PC-9 (cell line): Measurements from ENCODE around the gene PSPN. TPM values are rescaled to one million over a fixed set of nuclear protein-coding genes. Genes with fewer than 3 reads are reported as not detected.

ENCODE experiments used
- BruUV-seq: library from RNA; stranded (reverse); fragments of 400-500 nt; replicated peaks from 2 replicates; lab custom pipeline; 2021; lab: Mats Ljungman, UMichigan
- CTCF ChIA-PET: fragments of 300-600 bp; sonication (Branson Sonifier 250); formaldehyde crosslinking; loops from one replicate; lab custom pipeline; 2022; ENCODE audit warnings: antibody characterized with exemption; lab: Charles Lee
- POLR2A ChIA-PET: fragments of 300-600 bp; sonication (Branson Sonifier 250); formaldehyde crosslinking; loops from one replicate; lab custom pipeline; 2022; ENCODE audit warnings: antibody characterized with exemption; ENCODE audit not compliant: unreplicated experiment; lab: Charles Lee
- DNase-seq, 2 experiments: peaks; one replicate each; pipeline versions ENCODE4 v3.0.0 to v3.0.0-alpha.2; 2015 to 2022; ENCODE audit warnings: mixed read lengths in 1 of 2
- H2AFZ ChIP-seq: fragments of 200-600 bp; sonication (generic); 2 replicates; pipeline ENCODE4 v1.8.1; 2017; ENCODE audit warnings: antibody characterized with exemption
- H3F3A ChIP-seq: fragments of 200-600 bp; sonication (generic); 2 replicates; pipeline ENCODE4 v1.8.1; 2017; ENCODE audit warnings: antibody characterized with exemption, mild to moderate bottlenecking, low read depth; ENCODE audit not compliant: insufficient read depth
- H3K27ac ChIP-seq: fragments of 200-600 bp; sonication (generic); 2 replicates; pipeline ENCODE4 v1.6.1; 2016; ENCODE audit warnings: mixed run types
- H3K27me3 ChIP-seq: fragments of 200-600 bp; sonication (generic); 2 replicates; pipeline ENCODE4 v1.6.1; 2016; ENCODE audit warnings: low read depth, mixed run types; ENCODE audit not compliant: insufficient read depth
- H3K36me3 ChIP-seq: fragments of 200-600 bp; sonication (generic); 2 replicates; pipeline ENCODE4 v1.6.1; 2016; ENCODE audit warnings: low read depth, mixed run types
- H3K4me1 ChIP-seq: fragments of 200-600 bp; sonication (generic); replicated peaks from 2 replicates; pipeline ENCODE4 v1.6.1; 2016; ENCODE audit warnings: mixed run types; ENCODE audit not compliant: insufficient read depth
- H3K4me2 ChIP-seq: fragments of 200-600 bp; sonication (generic); 2 replicates; pipeline ENCODE4 v1.6.1; 2017; ENCODE audit warnings: mixed run types
- H3K4me3 ChIP-seq: fragments of 200-600 bp; sonication (generic); 2 replicates; pipeline ENCODE4 v1.6.1; 2016; ENCODE audit warnings: mixed run types
- H3K79me2 ChIP-seq: fragments of 200-600 bp; sonication (generic); 2 replicates; pipeline ENCODE4 v1.6.1; 2017; ENCODE audit warnings: low read depth, mixed run types
- H3K9me2 ChIP-seq: fragments of 200-600 bp; sonication (generic); 2 replicates; pipeline ENCODE4 v1.8.1; 2017; ENCODE audit warnings: mild to moderate bottlenecking; ENCODE audit not compliant: insufficient read depth
- H3K9me3 ChIP-seq: fragments of 200-600 bp; sonication (generic); 2 replicates; pipeline ENCODE4 v1.8.1; 2016; ENCODE audit warnings: low read depth; ENCODE audit not compliant: insufficient read depth
- H4K20me1 ChIP-seq: fragments of 200-600 bp; sonication (generic); 2 replicates; pipeline ENCODE4 v1.8.1; 2017; ENCODE audit not compliant: insufficient read depth
- CTCF ChIP-seq: fragments of 200-600 bp; sonication (generic); conservative IDR thresholded peaks from 2 replicates; pipeline ENCODE4 v1.6.1; 2017; ENCODE audit warnings: mixed run types, antibody characterized with exemption, mild to moderate bottlenecking, moderate library complexity
- EZH2 ChIP-seq: fragments of 200-600 bp; sonication (generic); IDR thresholded peaks from 2 replicates; pipeline ENCODE4 v1.8.0; 2017; ENCODE audit warnings: antibody characterized with exemption, low read depth
- intact Hi-C: fragments of 100-400 bp; cut with micrococcal nuclease; formaldehyde crosslinking; loops from one replicate; pipeline ENCODE4 v1.10.0; 2022; ENCODE audit not compliant: unreplicated experiment
- total RNA-seq: library from RNA; stranded (reverse); gene quantifications from 2 replicates; pipeline ENCODE4 v1.2.3, GENCODE V29; 2021

PSPN gene
- total RNA-seq, 1 experiment from 2014 or later: 1.3 TPM

GRCh38 chr19:6416658-6417405 lies 41.1 kb upstream of the PSPN start:
- Histone ChIP-seq H3K4me3 (no peak overlapping the region), H3K9me3 (no peaks in the 10 kb centered on the region), H3K79me2 (peaks cover 17% of the 10 kb centered on the region), H3K4me1 (no peaks in the 10 kb centered on the region), H4K20me1 (peaks cover 27% of the 10 kb centered on the region), H3K36me3 (no peaks in the 10 kb centered on the region), H3K4me2 (no peak overlapping the region), H2AFZ (no peak overlapping the region), H3F3A (no peaks in the 10 kb centered on the region; the same call in 1 of the 2 replicates), H3K9me2 (no peaks in the 10 kb centered on the region), H3K27me3 (no peaks in the 10 kb centered on the region), H3K27ac (no peak overlapping the region)
- ChIA-PET CTCF (no interaction called here), POLR2A (no interaction called here)
- intact Hi-C loops: no loop called here
- no peak for TF ChIP-seq CTCF
- TF ChIP-seq EZH2: no peak
- no TSS peak for BruUV-seq
- DNase-seq: no peak

GRCh38 chr19:6415591-6416190 lies 40.0 kb upstream of the PSPN start:
- Histone ChIP-seq H3K27ac (no peak overlapping the region), H3K4me3 (no peak overlapping the region), H2AFZ (no peak overlapping the region), H3K9me3 (no peaks in the 10 kb centered on the region), H4K20me1 (peaks cover 16% of the 10 kb centered on the region), H3F3A (peaks cover 2% of the 10 kb centered on the region; the same call in 1 of the 2 replicates), H3K4me2 (no peak overlapping the region), H3K27me3 (no peaks in the 10 kb centered on the region), H3K36me3 (no peaks in the 10 kb centered on the region), H3K79me2 (peaks cover 6% of the 10 kb centered on the region), H3K9me2 (no peaks in the 10 kb centered on the region), H3K4me1 (no peaks in the 10 kb centered on the region)
- no peak for TF ChIP-seq EZH2
- no peak for TF ChIP-seq CTCF
- intact Hi-C loops: no loop called here
- DNase-seq: no peak
- no TSS peak for BruUV-seq
- ChIA-PET CTCF (no interaction called here), POLR2A (no interaction called here)

GRCh38 chr19:6414793-6415590 lies 39.3 kb upstream of the PSPN start:
- H3K4me3 ChIP-seq: no peak overlapping the region
- TF ChIP-seq CTCF (no peak), EZH2 (no peak)
- CTCF ChIA-PET: no interaction called here
- BruUV-seq: no TSS peak
- no peaks in the 10 kb centered on the region for H3K79me2 ChIP-seq
- H3K27ac ChIP-seq: no peak overlapping the region
- H3K4me2 ChIP-seq: no peak overlapping the region
- H3K27me3 ChIP-seq: no peaks in the 10 kb centered on the region
- H3F3A ChIP-seq: peaks cover 3% of the 10 kb centered on the region; the same call in 1 of the 2 replicates
- no peaks in the 10 kb centered on the region for H3K9me2 ChIP-seq
- DNase-seq: no peak
- no peaks in the 10 kb centered on the region for H3K36me3 ChIP-seq
- H3K9me3 ChIP-seq: no peaks in the 10 kb centered on the region
- POLR2A ChIA-PET: no interaction called here
- intact Hi-C loops: no loop called here
- no peak overlapping the region for H2AFZ ChIP-seq
- peaks cover 9% of the 10 kb centered on the region for H4K20me1 ChIP-seq
- no peaks in the 10 kb centered on the region for H3K4me1 ChIP-seq
